GM18526 (cell line): ENCODE results near the gene P2RX3.

Experiments used
- POLR2A ChIP-seq: IDR thresholded peaks from 3 replicates; pipeline ENCODE4 v1.6.1; 2011; ENCODE audit not compliant: insufficient read length; ENCODE audit errors: extremely low read depth

Gene P2RX3

DNA sequence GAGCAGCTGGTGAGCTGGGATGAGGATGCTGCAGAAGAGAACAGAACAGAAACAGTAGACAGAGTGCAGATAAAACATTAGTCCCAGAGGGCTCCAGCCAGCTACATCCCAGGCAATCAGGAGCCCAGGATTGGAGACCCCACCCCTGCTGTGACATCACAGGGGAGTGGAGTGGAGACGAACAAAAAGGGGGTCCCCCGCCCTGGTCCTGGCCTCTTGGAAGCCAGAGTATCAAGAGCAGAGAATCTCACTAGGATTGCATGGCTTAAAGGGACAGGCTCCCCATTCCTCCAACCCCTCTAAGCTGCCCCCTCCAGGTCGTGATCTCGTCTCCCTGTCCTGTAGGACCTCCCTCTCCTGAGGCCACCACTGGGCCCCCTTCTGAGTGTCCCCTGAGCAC lies at the start of gene P2RX3:
P2RX3 (plus strand) TSS at position 211 of the 400 bp plus-strand sequence. CDS start 199 bp downstream, outside the sequence.
- TF ChIP-seq POLR2A: no peak

- TF ChIP-seq POLR2A: no peak
Measured at GRCh38 chr11:57288771-57289579, 49.2 kb upstream of the P2RX3 start.

GRCh38 chr11:57290288-57290687 lies 47.9 kb upstream of the P2RX3 start:
- no peak for TF ChIP-seq POLR2A

DNA sequence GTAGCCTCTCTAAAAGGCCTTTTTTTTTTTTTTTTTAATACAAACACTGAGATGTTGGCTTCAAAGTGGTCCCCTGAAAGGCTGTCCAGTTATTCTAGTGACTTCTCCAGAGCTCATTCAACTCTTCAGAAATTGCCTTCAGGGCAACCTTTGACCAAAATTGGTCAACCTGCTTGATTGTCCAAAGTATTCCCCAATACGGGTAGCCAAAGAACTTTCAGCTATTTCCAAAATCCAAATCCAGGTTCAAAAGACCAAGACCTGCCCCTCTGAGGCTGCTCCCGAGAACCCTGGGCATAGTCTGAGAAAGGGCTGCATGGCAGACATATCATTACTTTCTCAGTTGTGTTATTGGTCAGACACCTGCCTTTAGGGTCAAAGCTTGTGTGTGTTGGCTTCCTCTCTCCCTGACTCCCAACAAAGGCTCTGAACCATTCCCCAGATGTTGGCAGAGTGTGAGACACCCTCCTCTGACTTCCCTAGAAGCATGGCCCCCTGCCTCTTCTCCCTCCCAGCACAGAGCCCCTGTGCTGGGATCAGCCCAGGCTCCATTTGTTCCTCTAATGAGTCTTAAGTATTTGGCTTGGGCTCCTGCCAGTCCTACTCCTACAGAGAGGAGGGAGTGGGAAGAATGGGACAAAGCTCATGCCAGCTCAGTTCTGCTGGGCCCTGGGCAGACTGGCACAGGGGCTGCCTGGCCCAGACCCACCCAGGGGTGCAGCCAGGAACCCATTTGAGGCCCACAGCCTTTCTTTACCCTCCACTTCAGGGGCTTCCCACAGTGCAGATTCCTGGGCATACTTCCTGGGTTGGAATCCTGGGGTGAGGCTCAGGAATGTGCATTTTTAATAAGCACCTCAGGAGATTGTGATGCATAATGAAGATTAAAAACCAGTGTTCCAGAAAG lies 43.7 kb upstream of the P2RX3 start:
- no peak for TF ChIP-seq POLR2A

DNA sequence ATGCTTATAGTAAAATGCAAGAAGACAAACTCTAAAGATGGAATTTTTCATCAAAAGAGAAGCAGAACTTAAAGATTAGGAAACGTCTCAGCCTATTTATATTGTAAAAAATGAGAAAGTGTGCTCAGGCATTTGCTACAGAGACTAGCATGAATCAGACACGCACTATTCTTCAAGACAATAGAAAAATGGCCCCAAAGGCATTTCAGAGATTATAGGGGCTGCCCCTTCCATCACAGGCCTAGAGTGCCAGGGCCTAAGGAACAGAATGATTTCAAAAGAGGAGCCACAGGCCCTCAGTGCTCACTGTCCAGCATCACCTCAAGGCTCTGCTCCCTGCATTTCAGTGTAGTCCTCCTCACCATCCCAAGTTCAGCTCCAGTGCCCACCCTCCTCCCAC lies 40.9 kb upstream of the P2RX3 start:
- no peak for TF ChIP-seq POLR2A

GRCh38 chr11:57299150-57299737 lies 38.9 kb upstream of the P2RX3 start:
- no peak for TF ChIP-seq POLR2A

DNA sequence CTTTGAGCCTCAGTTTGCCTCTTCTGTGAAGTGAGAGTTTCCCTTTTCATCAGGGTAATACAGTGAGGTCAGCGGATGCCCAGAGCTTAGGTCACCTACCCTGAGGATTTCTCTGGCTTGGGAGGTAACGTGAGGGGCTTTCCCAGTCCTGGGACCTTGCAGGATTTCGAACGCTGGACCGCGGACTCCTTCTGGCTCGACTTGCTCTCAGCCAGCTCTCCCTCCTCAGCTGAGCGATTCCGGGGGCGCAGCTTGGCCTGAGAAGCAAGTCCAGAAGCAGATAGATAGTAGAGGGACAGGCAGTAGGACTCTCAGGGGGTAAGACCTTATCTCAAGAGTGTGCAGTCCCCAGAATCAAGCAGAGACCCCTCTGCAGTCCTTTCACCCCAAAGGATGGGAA lies 37.4 kb upstream of the P2RX3 start:
- no peak for TF ChIP-seq POLR2A

DNA sequence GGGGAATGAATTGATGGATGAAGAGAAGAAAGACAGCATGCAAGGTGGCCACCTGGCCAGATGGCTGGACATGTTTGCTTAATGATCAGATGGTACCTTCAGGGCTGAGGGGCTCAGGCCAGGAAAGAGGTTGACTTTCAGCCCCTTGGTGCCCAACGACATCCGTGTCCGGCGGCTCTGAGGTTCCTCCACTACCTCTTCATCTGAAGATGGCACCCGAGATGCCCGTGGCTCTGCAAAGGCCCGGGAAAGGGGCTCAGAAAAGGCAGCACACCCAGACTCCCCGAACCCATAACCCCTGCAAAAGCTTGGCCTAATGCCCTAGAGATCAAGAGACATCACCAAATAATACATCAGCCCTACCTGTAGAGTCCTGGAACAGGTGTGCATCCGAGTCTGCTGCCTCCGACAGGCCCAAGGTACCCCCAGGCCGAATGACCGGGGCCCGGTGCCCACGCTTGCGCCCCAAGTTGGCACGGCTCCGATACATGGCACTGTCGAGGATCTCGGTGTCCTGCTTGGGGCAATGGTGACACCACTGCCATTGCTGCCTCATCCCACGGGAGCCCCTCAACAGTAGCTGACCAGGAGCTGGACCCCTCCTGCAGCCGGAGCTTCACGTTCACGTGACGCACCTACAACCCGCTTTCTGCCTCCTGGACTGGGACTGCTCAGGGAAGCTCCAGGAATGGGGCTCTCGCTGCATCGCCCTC lies 36.3 kb upstream of the P2RX3 start:
- no peak for TF ChIP-seq POLR2A

DNA sequence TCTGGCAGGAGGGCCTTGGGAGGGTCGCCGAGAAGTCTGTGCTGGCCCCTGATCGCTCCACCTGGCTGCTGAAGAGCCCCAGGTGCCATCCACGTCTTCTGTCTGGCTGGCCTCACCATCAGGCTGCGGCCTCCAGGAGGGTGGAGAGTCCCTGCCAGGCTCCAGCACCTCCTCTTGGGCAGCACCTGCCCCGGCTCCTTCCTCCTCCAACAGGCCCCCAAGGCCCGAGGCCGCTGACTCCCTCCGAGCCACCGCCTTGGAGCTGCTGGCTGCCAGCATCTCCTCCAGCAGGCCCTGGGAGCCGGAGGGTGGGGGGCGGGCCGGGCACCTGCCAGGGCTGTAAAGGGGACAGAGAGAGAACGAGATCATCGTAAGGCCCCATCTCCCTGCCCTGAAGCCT lies 35.7 kb upstream of the P2RX3 start:
- TF ChIP-seq POLR2A: no peak

- no peak for TF ChIP-seq POLR2A
Measured at GRCh38 chr11:57303280-57303989, 34.7 kb upstream of the P2RX3 start.

- no peak for TF ChIP-seq POLR2A
Measured at GRCh38 chr11:57303990-57304579, 34.1 kb upstream of the P2RX3 start.

DNA sequence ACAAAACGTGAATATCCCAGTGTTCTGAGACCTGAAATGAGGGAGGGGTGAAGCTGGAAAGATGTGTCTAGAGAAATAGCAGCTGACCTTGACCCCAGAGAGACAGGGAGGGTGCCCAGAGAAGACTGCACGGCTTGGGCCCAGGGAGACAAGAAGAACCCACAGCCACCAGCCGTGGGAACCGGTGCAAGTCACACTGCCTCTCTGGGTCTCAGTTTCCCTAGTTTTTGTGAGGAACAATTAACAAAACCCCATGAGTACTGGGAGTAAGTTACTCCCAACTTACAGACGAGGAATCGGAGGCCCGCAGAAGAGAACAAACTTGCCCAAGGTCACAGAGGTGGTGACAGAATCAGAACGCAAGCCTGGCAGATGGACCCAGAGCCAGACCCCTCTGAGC lies 32.6 kb upstream of the P2RX3 start:
- TF ChIP-seq POLR2A: no peak

- no peak for TF ChIP-seq POLR2A
Measured at GRCh38 chr11:57306161-57306876, 31.8 kb upstream of the P2RX3 start.
